Hepatocyte (in vitro differentiated cells): ENCODE measurements around the gene MOB1A. TPM values are rescaled to one million over a fixed set of nuclear protein-coding genes. Genes with fewer than 3 reads are reported as not detected.
A peak's percentile ranks its signal among the peaks of the same experiment; 100 is the strongest.

Experiments used
- DNase-seq: peaks from one replicate; pipeline ENCODE4 v3.0.0-alpha.2; 2016; ENCODE audit warnings: low spot score
- H2AFZ ChIP-seq: fragments of 200-600 bp; sonication (generic); 2 replicates; pipeline ENCODE4 v1.6.0; 2016; ENCODE audit warnings: antibody characterized with exemption, mild to moderate bottlenecking
- H3K27ac ChIP-seq: fragments of 200-600 bp; sonication (generic); 2 replicates; pipeline ENCODE4 v1.5.1; 2016; ENCODE audit warnings: mild to moderate bottlenecking
- H3K27me3 ChIP-seq: fragments of 200-600 bp; sonication (generic); 2 replicates; pipeline ENCODE4 v1.6.1; 2016
- H3K36me3 ChIP-seq: fragments of 200-600 bp; sonication (generic); replicated peaks from 2 replicates; pipeline ENCODE4 v1.5.1; 2016; ENCODE audit warnings: low read depth; ENCODE audit not compliant: insufficient read depth
- H3K4me1 ChIP-seq: fragments of 200-600 bp; sonication (generic); 2 replicates; pipeline ENCODE4 v1.5.1; 2016; ENCODE audit warnings: mild to moderate bottlenecking, moderate library complexity; ENCODE audit not compliant: insufficient read depth
- H3K4me2 ChIP-seq: fragments of 200-600 bp; sonication (generic); 2 replicates; pipeline ENCODE4 v1.6.0; 2016
- H3K4me3 ChIP-seq: fragments of 200-600 bp; sonication (generic); 2 replicates; pipeline ENCODE4 v1.5.1; 2016; ENCODE audit warnings: mild to moderate bottlenecking
- H3K79me2 ChIP-seq: fragments of 200-600 bp; sonication (generic); 2 replicates; pipeline ENCODE4 v1.6.0; 2017; ENCODE audit warnings: mild to moderate bottlenecking
- H3K9me2 ChIP-seq: fragments of 200-600 bp; sonication (generic); replicated peaks from 2 replicates; pipeline ENCODE4 v1.6.0; 2017; ENCODE audit warnings: mild to moderate bottlenecking; ENCODE audit not compliant: insufficient read depth
- H3K9me3 ChIP-seq: fragments of 200-600 bp; sonication (generic); 2 replicates; pipeline ENCODE4 v1.5.1; 2016; ENCODE audit warnings: low read depth, mild to moderate bottlenecking
- H4K20me1 ChIP-seq: fragments of 200-600 bp; sonication (generic); 2 replicates; pipeline ENCODE4 v1.6.0; 2016; ENCODE audit warnings: mild to moderate bottlenecking; ENCODE audit not compliant: insufficient read depth, poor library complexity, severe bottlenecking
- CTCF ChIP-seq: fragments of 200-600 bp; sonication (generic); IDR thresholded peaks from 2 replicates; pipeline ENCODE4 v1.5.1; 2016; ENCODE audit warnings: antibody characterized with exemption, mild to moderate bottlenecking; ENCODE audit not compliant: poor library complexity
- EZH2 ChIP-seq: fragments of 200-600 bp; sonication (generic); IDR thresholded peaks from 2 replicates; pipeline ENCODE4 v1.6.1; 2016; ENCODE audit warnings: antibody characterized with exemption, mild to moderate bottlenecking, borderline replicate concordance
- EZH2phosphoT487 ChIP-seq: fragments of 200-600 bp; sonication (generic); IDR thresholded peaks from one replicate; pipeline ENCODE4 v1.6.1; 2018; ENCODE audit warnings: antibody characterized with exemption, mild to moderate bottlenecking, low read depth, moderate library complexity; ENCODE audit not compliant: unreplicated experiment, severe bottlenecking
- WGBS: methylation state at CpG from one replicate; pipeline ENCODE4 v1.1.6; 2016; ENCODE audit warnings: low lambda C conversion rate; ENCODE audit errors: missing lambda C conversion rate; 5-methylcytosine and 5-hydroxymethylcytosine counted together
- polyA plus RNA-seq: library from polyadenylated mRNA; unstranded; fragments of >200 nt; fragmentation: Nextera tagmentation; extraction: Ambion mirVana; gene quantifications from 2 replicates; pipeline ENCODE4 v1.2.1, GENCODE V29; 2016
- total RNA-seq: library from RNA; depleted of rRNA; stranded (reverse); fragments of >200 nt; gene quantifications from 2 replicates; pipeline ENCODE4 v1.2.3, GENCODE V29; 2014

The MOB1A gene
- total and polyA plus RNA-seq, 2 experiments from 2014 or later: 43.3 to 100 TPM

DNA sequence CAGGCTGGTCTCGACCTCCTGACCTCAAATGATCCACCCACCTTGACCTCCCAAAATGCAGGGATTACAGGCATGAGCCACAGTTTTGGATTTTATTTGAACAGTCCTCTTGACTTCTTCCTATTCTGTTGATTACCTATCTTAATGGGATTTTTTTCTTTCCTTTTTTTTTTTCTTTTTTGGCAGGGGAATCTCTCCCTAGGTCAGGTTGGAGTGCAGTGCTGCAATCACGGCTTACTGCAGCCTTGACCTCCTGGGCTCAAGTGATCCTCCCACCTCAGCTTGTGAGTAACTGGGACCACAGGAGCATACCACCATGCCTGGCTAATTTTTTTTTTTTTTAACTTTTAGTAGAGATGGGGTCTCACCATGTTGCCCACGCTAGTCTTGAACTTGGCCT lies 22.5 kb upstream of the MOB1A start:
- peak overlapping the region; percentile 78 for H3K4me2 ChIP-seq
- peaks cover 66% of the 10 kb centered on the region for H3K79me2 ChIP-seq
- no peaks in the 10 kb centered on the region for H3K9me3 ChIP-seq
- H3K4me3 ChIP-seq: no peak overlapping the region
- peaks cover 62% of the 10 kb centered on the region for H4K20me1 ChIP-seq
- 94% methylated on average over 3 of the region's 3 CpGs for WGBS
- H3K36me3 ChIP-seq: no peaks in the 10 kb centered on the region
- no peak overlapping the region for H3K27ac ChIP-seq
- DNase-seq: no peak
- no peak for TF ChIP-seq CTCF
- no peak for TF ChIP-seq EZH2phosphoT487
- no peak for TF ChIP-seq EZH2
- no peaks in the 10 kb centered on the region for H3K9me2 ChIP-seq
- H2AFZ ChIP-seq: no peak overlapping the region
- H3K27me3 ChIP-seq: no peaks in the 10 kb centered on the region
- H3K4me1 ChIP-seq: peaks cover 11% of the 10 kb centered on the region

DNA sequence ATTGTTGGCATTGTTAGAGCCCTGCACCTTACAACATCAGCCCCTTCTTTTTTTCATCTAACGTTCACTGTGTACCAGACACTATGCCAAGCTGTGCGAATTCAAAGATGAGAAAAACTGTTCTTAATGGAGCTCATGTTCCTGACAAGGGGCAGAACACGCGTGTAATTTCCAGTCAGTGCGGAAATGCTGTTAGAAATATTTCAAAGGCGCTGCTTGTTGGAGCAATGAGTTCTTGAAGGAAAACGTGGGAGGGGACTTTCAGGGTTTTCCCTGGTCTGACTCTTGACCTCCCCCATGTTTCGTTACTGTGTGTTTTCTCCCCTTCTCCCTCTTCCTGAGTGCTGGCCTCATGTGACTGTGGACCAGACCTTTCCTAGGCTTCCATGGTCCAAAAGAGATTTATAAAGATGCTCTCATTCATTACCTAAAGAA lies 21.2 kb upstream of the MOB1A start:
- H3K79me2 ChIP-seq: peaks cover 53% of the 10 kb centered on the region
- WGBS: 25% methylated on average over 8 of the region's 8 CpGs

GRCh38 chr2:74199275-74199701 lies 20.6 kb upstream of the MOB1A start:
- 3% methylated on average over 19 of the region's 20 CpGs for WGBS
- peaks cover 47% of the 10 kb centered on the region for H3K79me2 ChIP-seq
- H3K4me3 ChIP-seq: peak overlapping the region; percentile 48
- no peaks in the 10 kb centered on the region for H3K36me3 ChIP-seq
- H3K27me3 ChIP-seq: no peaks in the 10 kb centered on the region
- H2AFZ ChIP-seq: peak overlapping the region; percentile 6
- no peaks in the 10 kb centered on the region for H3K9me2 ChIP-seq
- no peak for TF ChIP-seq EZH2phosphoT487
- TF ChIP-seq CTCF: no peak
- no peak for TF ChIP-seq EZH2
- H3K4me1 ChIP-seq: peaks cover 6% of the 10 kb centered on the region
- H4K20me1 ChIP-seq: peaks cover 43% of the 10 kb centered on the region
- no peak for DNase-seq
- no peaks in the 10 kb centered on the region for H3K9me3 ChIP-seq
- peak overlapping the region; percentile 93 for H3K27ac ChIP-seq
- H3K4me2 ChIP-seq: peak overlapping the region; percentile 78

More for the DNA sequence above, 21.2 kb upstream of the MOB1A start:
- H3K27ac ChIP-seq: peak overlapping the region; percentile 93
- no peaks in the 10 kb centered on the region for H3K9me2 ChIP-seq
- H3K4me1 ChIP-seq: peaks cover 6% of the 10 kb centered on the region
- TF ChIP-seq EZH2phosphoT487: no peak
- no peak for TF ChIP-seq CTCF
- TF ChIP-seq EZH2: no peak
- H3K9me3 ChIP-seq: no peaks in the 10 kb centered on the region
- peak overlapping the region; percentile 48 for H3K4me3 ChIP-seq
- DNase-seq: peak; percentile 11
- no peaks in the 10 kb centered on the region for H3K27me3 ChIP-seq
- peaks cover 49% of the 10 kb centered on the region for H4K20me1 ChIP-seq
- peak overlapping the region; percentile 78 for H3K4me2 ChIP-seq
- H2AFZ ChIP-seq: no peak overlapping the region
- H3K36me3 ChIP-seq: no peaks in the 10 kb centered on the region
